Astrocyte (in vitro differentiated cells and primary cell): ENCODE measurements around the gene AGBL4.

ENCODE experiments used
- CTCF ChIP-seq: IDR thresholded peaks from 2 replicates; pipeline ENCODE4 v1.5.1; 2011; ENCODE audit warnings: low read depth, mild to moderate bottlenecking, inconsistent platforms, low read length, moderate library complexity; ENCODE audit not compliant: insufficient read depth
- EZH2 ChIP-seq: IDR thresholded peaks from 2 replicates; pipeline ENCODE4 v1.6.1; 2012; ENCODE audit warnings: mild to moderate bottlenecking, low read length, inconsistent platforms; ENCODE audit not compliant: insufficient read depth

GRCh38 chr1:48996311-48996710 is 1027.4 kb downstream of the AGBL4 start:
- TF ChIP-seq EZH2, result no peak
- no peak for TF ChIP-seq CTCF
